HCT116 (cell line): ENCODE data around the gene OTOGL. TPM values are rescaled to one million over a fixed set of nuclear protein-coding genes. Genes with fewer than 3 reads are reported as not detected.

Source experiments
- ATAC-seq: fragments of 200-7000 bp; cut with Tn5 transposase; 2 replicates; pipeline ENCODE4 v1.9.1; 2020; ENCODE audit warnings: mild to moderate bottlenecking, moderate library complexity
- BruUV-seq: library from RNA; stranded (reverse); fragments of 400-500 nt; replicated peaks from 2 replicates; lab custom pipeline; 2021; lab: Mats Ljungman, UMichigan
- CTCF ChIA-PET: fragments of 300-600 bp; sonication (Branson Sonifier 250); formaldehyde crosslinking; loops from one replicate; lab custom pipeline; 2021; ENCODE audit warnings: antibody characterized with exemption; lab: Charles Lee
- POLR2A ChIA-PET: fragments of 300-600, 350-600 bp; sonication (Branson Sonifier 250); formaldehyde crosslinking; loops from one replicate; lab custom pipeline; 2021; ENCODE audit warnings: antibody characterized with exemption; lab: Charles Lee
- RAD21 ChIA-PET, 2 experiments: fragments of 300-600 bp; sonication (Branson Sonifier 250); formaldehyde crosslinking; loops; one replicate each; lab custom pipeline; 2023; ENCODE audit warnings: low total read pairs in 2 of 2; ENCODE audit not compliant: uncharacterized antibody in 2 of 2, unreplicated experiment in 2 of 2, low non-redundant PET in 1 of 2; lab: Charles Lee
- DNase-seq: peaks from one replicate; pipeline ENCODE4 v3.0.0-alpha.2; 2010; ENCODE audit warnings: low read depth, low spot score
- H2AFZ ChIP-seq: fragments of 200-600 bp; shearing (Covaris generic), sonication (generic); 2 replicates; pipeline ENCODE4 v1.6.1; 2017; ENCODE audit warnings: low read depth, mixed run types, mixed read lengths, antibody characterized with exemption, low read length; ENCODE audit not compliant: poor library complexity, severe bottlenecking
- H3K27ac ChIP-seq: 2 replicates; pipeline ENCODE4 v1.5.1; 2012; ENCODE audit warnings: low read depth, low read length
- H3K27me3 ChIP-seq: fragments of 200-600 bp; sonication (generic); 2 replicates; pipeline ENCODE4 v1.6.1; 2016; ENCODE audit warnings: mixed run types, low read length, mixed read lengths; ENCODE audit not compliant: insufficient read depth
- H3K36me3 ChIP-seq, 2 experiments: fragments of 200-500 bp in 1 of 2; fragments of 200-600 bp in 1 of 2; sonication (Bioruptor generic) in 1 of 2; sonication (generic) in 1 of 2; 2 replicates each; pipeline versions ENCODE4 v1.5.1 to v1.6.1; 2014 to 2016; ENCODE audit warnings: low read length in 2 of 2, inconsistent platforms in 1 of 2, mixed read lengths in 1 of 2, mixed run types in 1 of 2; ENCODE audit not compliant: insufficient read depth in 2 of 2, control insufficient read depth in 1 of 2
- H3K4me1 ChIP-seq, 2 experiments: fragments of 200-600 bp in 1 of 2; sonication (generic) in 1 of 2; 2 replicates each; pipeline versions ENCODE4 v1.5.1 to v1.6.1; 2012 to 2017; ENCODE audit warnings: low read length in 2 of 2, inconsistent platforms in 1 of 2, mild to moderate bottlenecking in 1 of 2, mixed read lengths in 1 of 2, mixed run types in 1 of 2, moderate library complexity in 1 of 2; ENCODE audit not compliant: insufficient read depth in 2 of 2, control insufficient read depth in 1 of 2
- H3K4me2 ChIP-seq: fragments of 200-600 bp; sonication (generic); 2 replicates; pipeline ENCODE4 v1.6.1; 2017; ENCODE audit warnings: mixed run types, low read length, mixed read lengths
- H3K4me3 ChIP-seq, 2 experiments: fragments of 200-600 bp in 1 of 2; sonication (generic) in 1 of 2; replicated peaks in 1 of 2; 2 replicates each; pipeline ENCODE4 v1.5.1; 2011 to 2016; ENCODE audit warnings: low read length in 2 of 2, control low read depth in 1 of 2, low read depth in 1 of 2, mild to moderate bottlenecking in 1 of 2, mixed read lengths in 1 of 2, mixed run types in 1 of 2
- H3K79me2 ChIP-seq: fragments of 200-600 bp; sonication (generic); 2 replicates; pipeline ENCODE4 v1.6.1; 2017; ENCODE audit warnings: mild to moderate bottlenecking, mixed run types, low read length, moderate library complexity, mixed read lengths; ENCODE audit not compliant: insufficient read depth
- H3K9ac ChIP-seq: fragments of 200-600 bp; sonication (generic); 2 replicates; pipeline ENCODE4 v1.6.1; 2016; ENCODE audit warnings: low read length, mixed read lengths
- H3K9me2 ChIP-seq: fragments of 200-600 bp; sonication (generic), shearing (Covaris generic); 2 replicates; pipeline ENCODE4 v1.6.1; 2017; ENCODE audit warnings: mixed run types, mild to moderate bottlenecking, moderate library complexity; ENCODE audit not compliant: insufficient read depth
- H3K9me3 ChIP-seq, 2 experiments: fragments of 200-500 bp in 1 of 2; fragments of 200-600 bp in 1 of 2; sonication (Bioruptor generic) in 1 of 2; sonication (generic) in 1 of 2; 2 replicates each; pipeline ENCODE4 v1.6.1; 2014 to 2017; ENCODE audit warnings: low read length in 2 of 2, mixed read lengths in 2 of 2, inconsistent platforms in 1 of 2, low read depth in 1 of 2, mild to moderate bottlenecking in 1 of 2, mixed run types in 1 of 2, moderate library complexity in 1 of 2; ENCODE audit not compliant: control insufficient read depth in 1 of 2, insufficient read depth in 1 of 2
- H4K20me1 ChIP-seq: fragments of 200-600 bp; sonication (generic), shearing (Covaris generic); 2 replicates; pipeline ENCODE4 v1.6.1; 2017; ENCODE audit warnings: mixed run types, mild to moderate bottlenecking, moderate library complexity; ENCODE audit not compliant: insufficient read depth
- CTCF ChIP-seq, 3 experiments: fragments of 200-600 bp in 1 of 3; sonication (generic) in 1 of 3; IDR thresholded peaks in 2 of 3; conservative IDR thresholded peaks in 1 of 3; 2 replicates each; pipeline ENCODE4 v1.5.1; 2012 to 2017; ENCODE audit warnings: low read depth in 2 of 3, low read length in 2 of 3, antibody characterized with exemption in 1 of 3, borderline replicate concordance in 1 of 3, control low read depth in 1 of 3, mild to moderate bottlenecking in 1 of 3, mixed read lengths in 1 of 3, mixed run types in 1 of 3, moderate library complexity in 1 of 3; ENCODE audit not compliant: insufficient read depth in 1 of 3
- RAD21 ChIP-seq: IDR thresholded peaks from 2 replicates; pipeline ENCODE4 v1.6.1; 2012; ENCODE audit warnings: low read depth, mild to moderate bottlenecking
- ZBTB33 ChIP-seq: IDR thresholded peaks from 2 replicates; pipeline ENCODE4 v1.6.1; 2011; ENCODE audit warnings: mild to moderate bottlenecking, low read length, moderate library complexity; ENCODE audit not compliant: insufficient replicate concordance; ENCODE audit errors: extremely low read depth
- intact Hi-C: fragments of 100-400 bp; cut with micrococcal nuclease; formaldehyde crosslinking; loops from 2 replicates; pipeline ENCODE4 v1.10.0; 2022
- total RNA-seq: library from RNA; stranded (reverse); gene quantifications from one replicate; pipeline ENCODE4 v1.2.1, GENCODE V29; 2021; ENCODE audit not compliant: unreplicated experiment

Gene OTOGL
- total RNA-seq, 1 experiment from 2014 or later, result not detected

GRCh38 chr12:80412343-80412953, 313.1 kb downstream of the OTOGL start:
- Histone ChIP-seq H2AFZ (peak overlapping the region; percentile 75), H3K79me2 (no peaks in the 10 kb centered on the region), H3K4me1 (no peaks in the 10 kb centered on the region), H4K20me1 (no peaks in the 10 kb centered on the region), H3K27me3 (peaks cover 7% of the 10 kb centered on the region; the same call in 1 of the 2 replicates), H3K9me2 (no peaks in the 10 kb centered on the region), H3K4me3 (no peak overlapping the region)
- intact Hi-C loops, result loop anchor here (1.0 to 10.0 kb wide), 4 partner anchors 218 to 846 kb away; no protein-coding TSS in a partner anchor
- ChIA-PET RAD21 (no interaction called here), POLR2A (no interaction called here), CTCF (interaction anchor here (1.3 to 1.7 kb wide), 3 partner anchors 12 to 845 kb away, joined by 4 to 6 read pairs (median 5); no protein-coding TSS in a partner anchor)
- ATAC-seq, result peak; percentile 70
- BruUV-seq, result no TSS peak
- peak; percentile 77 for TF ChIP-seq RAD21
- TF ChIP-seq CTCF (IDR thresholded peaks at IDR 0.05 in 2 of 3, conservative IDR thresholded peaks at IDR 0.05 in 1 of 3; ENCODE audit: borderline replicate concordance in 1 of 3, insufficient read depth in 1 of 3, low read depth in 2 of 3, low read length in 2 of 3), result peak; percentile 59 to 66 (median 60); a peak in 5 of 6 replicates
- no peak for TF ChIP-seq ZBTB33
- TF ChIP-seq, all 23 proteins: peak for 2
- Histone ChIP-seq H3K9me3 (no peaks in the 10 kb centered on the region), H3K36me3 (no peaks in the 10 kb centered on the region), H3K27ac (no peak overlapping the region), H3K4me2 (no peak overlapping the region), H3K9ac (no peak overlapping the region)
- peak; percentile 45 for DNase-seq
